Activated naive CD4-positive, alpha-beta T cell treated with anti-CD3 and anti-CD28 coated beads, Interleukin-2, amount 50 U/mL, for 16 hours (primary cell): Measurements from ENCODE around the gene POT1.

Source experiments
- DNase-seq: peaks from one replicate; pipeline ENCODE4 v3.0.0-alpha.2; 2020

The POT1 gene

GRCh38 chr7:124799448-124799847 lies 130.2 kb downstream of the POT1 start:
- DNase-seq: no peak

DNA sequence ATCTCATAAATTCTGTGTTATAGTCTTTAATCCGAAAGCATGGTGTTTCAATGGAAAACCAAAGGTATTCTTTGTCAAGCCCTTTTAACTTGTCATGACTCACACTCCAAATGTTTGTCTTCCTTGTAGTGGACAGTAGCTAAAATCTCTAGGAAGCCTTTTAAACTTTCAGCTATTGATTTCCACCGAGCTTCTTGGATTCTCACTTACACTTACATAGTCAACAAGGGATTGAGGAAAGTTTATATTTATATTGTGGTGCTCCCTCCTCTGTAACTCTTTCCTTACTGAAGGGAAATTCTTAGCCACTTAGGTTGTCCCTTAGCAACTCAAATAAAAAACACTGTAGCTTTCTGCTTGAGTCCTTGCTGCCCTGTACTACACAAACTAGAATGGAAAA lies 132.9 kb downstream of the POT1 start:
- no peak for DNase-seq

- DNase-seq: no peak
These were observed 136.9 kb downstream of the POT1 start for GRCh38 chr7:124792696-124793095.

DNA sequence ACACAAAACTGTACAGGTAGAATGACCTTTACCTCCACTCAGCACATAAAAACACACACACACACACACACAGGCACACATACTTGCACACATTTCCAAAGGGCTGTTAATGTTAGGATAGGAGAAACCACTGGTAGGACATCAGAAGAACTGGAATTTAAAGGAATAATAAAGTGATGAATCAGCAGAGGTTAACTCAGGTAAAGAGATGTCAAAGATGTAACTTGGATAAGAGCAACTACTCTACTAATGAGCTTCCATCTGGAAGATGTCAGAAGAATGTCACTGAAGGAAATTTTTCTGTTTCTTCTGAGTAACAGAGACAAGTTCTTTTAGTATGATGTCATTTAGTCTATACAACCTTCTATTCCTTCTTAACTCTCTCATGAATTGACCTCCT lies 137.6 kb downstream of the POT1 start:
- DNase-seq: no peak

DNA sequence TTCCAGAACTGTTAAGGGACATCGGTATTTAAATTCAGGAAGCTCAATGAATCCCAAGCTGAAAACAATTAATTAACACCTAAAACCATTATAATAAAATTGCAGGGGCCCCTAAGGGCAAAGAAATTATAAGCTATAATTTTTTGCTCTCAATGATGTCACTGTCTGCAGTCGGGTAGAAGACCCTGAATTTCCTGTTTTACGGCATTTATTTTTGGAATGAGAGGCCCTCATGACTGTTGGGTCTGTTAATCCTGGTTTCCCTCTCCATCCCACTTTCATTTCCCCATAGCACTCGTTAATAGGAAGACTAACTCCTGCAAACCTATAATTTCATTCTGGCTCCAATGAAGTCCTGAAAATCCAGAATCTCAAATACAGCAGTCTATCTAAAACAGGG lies 138.2 kb downstream of the POT1 start:
- DNase-seq: no peak

DNA sequence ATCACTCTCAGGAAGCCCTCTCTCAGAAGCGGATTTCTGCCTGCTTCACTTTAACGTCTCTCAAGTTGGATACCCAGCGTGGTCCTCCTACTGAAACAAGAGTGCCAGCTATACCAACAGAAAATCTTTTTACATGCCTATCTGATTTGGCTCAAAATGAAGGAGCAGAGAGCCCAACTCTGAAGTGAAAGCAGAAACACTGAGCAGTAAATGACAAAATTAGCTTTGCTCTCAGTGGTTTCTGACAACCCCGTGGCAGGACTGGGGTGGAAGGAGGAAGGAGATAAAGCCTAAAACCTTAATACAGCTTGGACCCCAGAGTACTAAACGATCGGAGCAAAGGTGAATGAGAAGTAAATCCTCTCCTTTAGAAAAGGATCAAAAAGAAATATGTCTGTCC lies 139.0 kb downstream of the POT1 start:
- no peak for DNase-seq

DNA sequence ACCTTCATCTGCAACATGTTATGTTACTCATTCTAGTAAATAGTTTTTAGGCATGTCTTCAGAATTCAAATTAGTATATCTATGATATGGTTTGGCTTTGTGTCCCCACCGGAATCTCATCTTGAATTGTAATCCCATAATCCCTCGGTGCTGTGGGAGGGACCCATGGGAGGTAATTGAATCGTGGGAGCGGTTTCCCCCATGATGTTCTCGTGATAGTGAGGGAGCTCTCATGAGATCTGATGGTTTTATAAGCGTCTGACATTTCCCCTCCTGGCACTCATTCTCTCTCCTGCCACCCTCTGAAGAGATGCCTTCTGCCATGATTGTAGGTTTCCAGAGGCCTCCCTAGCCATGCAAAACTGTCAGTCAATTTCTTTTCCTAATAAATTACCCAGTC lies 143.6 kb downstream of the POT1 start:
- DNase-seq: no peak

DNA sequence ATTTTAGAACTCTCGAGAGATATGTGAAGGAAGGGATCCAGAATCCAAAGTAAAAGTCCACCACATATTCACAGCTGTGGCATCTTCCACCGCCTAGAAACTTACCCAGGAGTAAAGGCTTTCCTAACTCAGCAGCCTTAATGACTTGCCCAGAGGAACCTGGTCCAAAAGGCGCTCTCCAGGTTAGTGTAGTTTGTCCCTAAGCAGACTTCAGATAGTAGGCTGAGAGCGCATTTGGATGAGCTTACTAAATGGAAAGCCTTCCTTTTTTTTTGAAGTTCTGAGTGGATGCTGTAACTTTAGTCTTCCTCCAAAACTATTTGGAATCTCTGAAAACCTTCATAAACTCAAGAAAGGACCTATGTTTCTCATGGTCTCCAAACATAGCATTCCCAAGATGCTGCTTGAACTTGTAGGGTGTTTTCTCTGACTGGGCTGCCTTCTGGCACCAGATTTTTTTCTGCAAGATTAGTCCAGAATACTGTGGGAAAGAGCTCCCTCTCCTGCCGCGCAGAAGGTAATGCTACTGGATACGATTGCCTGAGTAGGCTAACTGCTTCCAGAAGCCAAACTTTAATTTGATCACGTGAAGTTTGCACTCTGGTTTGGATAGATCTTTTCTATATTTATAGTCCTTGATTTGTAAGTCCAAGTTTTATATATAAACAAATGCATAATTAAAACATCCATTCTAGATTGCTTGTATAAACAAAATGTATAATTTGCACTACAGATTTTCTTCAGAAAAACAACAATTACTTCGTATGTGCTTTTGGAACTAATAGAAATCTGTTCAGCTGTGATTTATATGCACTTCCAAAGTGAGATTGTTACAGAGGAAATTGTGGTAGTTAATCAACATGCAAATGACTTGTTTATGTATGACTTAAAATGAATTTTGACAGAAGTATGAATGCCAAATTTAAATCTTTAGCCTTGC lies 144.5 kb downstream of the POT1 start:
- DNase-seq: no peak

GRCh38 chr7:124783271-124783670 lies 146.4 kb downstream of the POT1 start:
- DNase-seq: no peak

GRCh38 chr7:124781907-124782734 lies 147.5 kb downstream of the POT1 start:
- no peak for DNase-seq

- DNase-seq: no peak
These were observed 148.2 kb downstream of the POT1 start for GRCh38 chr7:124781418-124781817.

DNA sequence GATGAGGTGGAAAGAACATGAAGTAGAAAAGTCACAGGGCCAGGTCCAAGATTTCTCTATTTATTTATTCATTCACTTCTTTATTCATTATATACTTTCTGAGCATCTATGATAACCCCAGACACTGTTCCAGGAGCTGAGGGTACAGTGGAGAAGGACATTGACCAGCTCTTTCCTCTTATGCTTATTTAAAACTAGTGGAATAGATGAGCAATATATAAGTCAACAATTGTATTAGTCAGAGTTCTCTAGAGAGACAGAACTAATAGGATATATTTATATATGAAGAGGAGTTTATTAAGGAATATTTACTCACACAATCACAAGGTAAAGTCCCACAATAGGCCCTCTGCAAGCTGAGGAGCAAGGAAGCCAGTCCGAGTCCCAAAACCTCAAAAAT lies 149.0 kb downstream of the POT1 start:
- no peak for DNase-seq

- DNase-seq: no peak
These were observed 149.6 kb downstream of the POT1 start for GRCh38 chr7:124780056-124780455.

- no peak for DNase-seq
These were observed 150.0 kb downstream of the POT1 start for GRCh38 chr7:124779620-124780019.

DNA sequence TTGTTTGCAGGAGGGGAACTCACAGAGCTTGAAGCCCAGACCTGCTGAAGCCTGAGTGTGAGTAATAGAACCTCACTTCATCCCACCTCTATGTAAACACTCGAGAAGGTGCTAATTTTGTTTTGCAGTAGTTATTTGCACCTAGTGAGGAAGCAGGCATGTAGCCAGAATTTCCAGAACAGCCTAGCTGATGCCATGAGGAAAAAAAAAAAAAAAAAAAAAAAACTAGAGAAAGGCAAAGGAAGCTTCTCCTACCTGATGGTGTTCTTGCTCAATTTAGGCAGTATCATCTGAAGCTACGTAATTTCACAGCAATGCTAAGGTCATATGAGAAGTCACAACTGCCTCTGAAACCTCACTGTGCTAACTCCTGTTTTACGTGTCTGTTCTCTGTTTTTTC lies 150.4 kb downstream of the POT1 start:
- DNase-seq: no peak

DNA sequence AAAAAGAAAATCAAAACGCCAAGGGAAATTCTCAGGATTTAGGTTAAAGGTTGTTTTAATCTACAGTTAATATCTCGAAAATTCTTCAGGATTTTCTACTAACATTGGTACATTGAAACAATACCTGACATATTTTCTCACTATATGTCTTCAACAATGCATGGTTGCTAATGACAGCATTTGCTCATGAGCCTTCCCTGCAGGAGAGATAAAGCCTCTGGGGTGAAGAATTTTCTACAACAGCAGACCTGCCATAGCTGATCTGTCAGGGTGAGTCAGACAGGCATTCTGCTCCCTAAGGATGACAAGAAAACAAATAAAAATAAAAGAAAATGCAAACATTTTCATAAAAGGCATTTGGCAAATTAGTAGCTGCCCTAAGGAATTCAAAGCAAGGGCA lies 152.4 kb downstream of the POT1 start:
- no peak for DNase-seq

DNA sequence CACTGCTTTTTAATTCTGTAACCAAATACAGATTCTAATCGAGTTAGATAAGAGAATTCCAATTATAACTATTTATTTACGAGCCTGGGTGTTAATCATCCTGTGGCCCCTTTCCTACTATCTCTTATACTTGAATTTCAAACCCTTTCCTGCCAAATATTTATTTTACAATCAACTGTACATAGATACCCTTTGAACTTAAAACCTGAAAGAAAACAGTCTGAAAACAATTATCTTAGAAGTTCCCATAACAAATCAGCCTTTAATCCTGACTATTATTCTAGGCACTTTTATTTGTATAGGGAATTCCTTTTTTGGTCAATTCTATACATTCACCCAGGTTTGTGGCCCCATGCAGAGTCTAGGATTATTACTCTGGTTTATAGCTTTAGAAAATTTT lies 153.5 kb downstream of the POT1 start:
- DNase-seq: no peak

DNA sequence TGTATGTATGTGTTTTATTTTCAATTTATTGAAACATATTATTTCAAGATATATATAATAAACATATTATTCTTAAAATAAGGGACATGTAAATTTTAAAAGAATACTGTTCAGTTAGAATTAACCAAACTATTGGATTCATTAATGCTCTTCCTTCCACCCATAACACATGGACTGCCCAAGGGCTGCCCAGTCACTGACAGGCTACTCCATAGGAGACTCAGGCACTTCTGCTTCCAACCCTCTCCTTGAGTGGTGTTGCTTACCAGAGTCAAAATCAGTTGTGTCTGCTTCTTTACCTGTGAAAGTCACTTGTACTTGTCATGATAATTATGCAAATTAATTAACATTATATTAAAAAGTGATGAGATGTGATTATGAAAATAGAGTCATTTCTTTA lies 154.2 kb downstream of the POT1 start:
- no peak for DNase-seq

DNA sequence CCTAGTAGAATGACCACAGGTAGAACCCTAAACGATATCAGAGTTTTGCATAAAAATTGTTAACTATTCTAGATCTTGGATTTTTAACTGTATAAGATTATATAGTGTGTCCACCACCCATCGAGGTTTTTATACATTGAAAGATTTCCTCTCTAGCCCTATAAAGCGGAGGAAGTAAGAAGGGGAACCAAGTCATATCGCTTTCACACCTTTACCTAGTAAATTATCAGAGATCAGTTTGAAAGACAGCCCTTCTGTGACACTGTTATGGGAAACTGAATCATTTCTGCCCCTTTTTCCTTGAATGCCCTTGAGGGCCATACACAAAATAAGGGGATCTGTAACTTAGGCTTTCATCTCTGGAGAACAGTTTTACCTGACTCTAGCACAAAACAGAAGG lies 155.7 kb downstream of the POT1 start:
- DNase-seq: no peak

GRCh38 chr7:124773339-124773738 lies 156.3 kb downstream of the POT1 start:
- DNase-seq: no peak
